IPS-11a (cell line): ENCODE results near the gene FAM240A.

Source experiments
- H3K4me3 ChIP-seq: one replicate; pipeline ENCODE4 v1.5.1; 2013; ENCODE audit warnings: low read depth, low read length, control low read depth

Gene FAM240A

DNA sequence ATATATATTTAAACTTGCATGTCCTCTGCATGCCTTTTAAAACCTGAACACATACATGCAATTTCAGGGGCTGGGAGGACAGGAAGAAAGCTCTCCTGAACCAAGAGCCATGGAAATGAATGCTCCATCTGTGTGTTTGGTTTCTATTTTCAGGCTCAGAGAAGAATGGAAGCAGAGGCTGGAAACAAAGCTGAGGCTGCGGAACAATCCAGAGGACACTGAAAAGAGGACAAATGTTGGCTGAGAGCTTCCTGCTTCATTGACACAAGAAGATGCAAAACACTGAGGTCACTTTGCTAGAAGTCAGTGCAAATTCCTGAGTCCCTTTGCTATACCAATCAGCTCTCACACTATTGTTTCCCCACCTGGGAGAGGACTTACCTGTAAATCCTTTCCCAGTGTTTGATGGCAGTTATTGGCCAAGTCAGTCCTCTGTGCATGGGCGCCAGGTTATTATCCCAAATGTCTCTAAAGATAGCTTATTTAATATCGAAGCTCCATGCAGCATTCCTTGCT, 12.7 kb downstream of the FAM240A start:
- H3K4me3 ChIP-seq = no peak overlapping the region

DNA sequence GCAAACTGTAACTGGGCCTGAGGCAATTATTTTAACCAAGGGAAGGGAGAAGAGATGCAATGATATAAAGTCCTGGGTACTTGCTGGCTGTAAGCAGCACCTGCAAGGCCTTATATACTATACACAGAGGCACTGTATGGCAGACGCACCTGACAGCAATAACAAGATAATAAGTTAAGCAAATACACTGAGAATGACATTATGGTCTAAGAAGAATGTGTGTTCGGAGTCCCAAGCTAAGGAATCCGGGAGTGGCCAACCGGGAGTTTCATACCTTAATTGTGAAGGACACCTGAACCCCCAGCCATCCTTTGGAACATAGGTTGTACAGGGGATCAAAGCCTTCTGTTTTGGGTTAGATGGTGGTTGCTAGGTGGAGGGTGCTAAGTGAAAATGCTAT, 13.7 kb downstream of the FAM240A start:
- no peak overlapping the region for H3K4me3 ChIP-seq

DNA sequence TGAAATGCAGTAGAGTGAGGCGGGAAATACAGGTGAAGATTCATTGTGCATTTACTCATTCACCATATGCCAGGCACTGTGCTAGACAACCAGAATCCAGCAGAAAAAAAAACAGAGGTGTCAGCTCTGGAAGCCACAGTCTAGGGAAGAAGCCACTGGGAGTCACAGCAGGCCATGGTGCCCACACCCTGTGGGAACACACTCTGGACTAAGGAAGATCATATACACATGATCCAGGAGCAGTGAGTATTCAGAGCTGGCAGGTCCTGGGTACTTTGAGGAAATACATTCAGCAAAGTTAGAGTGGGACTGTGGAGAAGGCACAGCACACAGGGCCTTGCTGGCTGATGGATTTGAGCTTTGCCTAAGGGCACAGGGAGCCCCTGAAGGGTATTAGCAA, 14.8 kb downstream of the FAM240A start:
- no peak overlapping the region for H3K4me3 ChIP-seq

DNA sequence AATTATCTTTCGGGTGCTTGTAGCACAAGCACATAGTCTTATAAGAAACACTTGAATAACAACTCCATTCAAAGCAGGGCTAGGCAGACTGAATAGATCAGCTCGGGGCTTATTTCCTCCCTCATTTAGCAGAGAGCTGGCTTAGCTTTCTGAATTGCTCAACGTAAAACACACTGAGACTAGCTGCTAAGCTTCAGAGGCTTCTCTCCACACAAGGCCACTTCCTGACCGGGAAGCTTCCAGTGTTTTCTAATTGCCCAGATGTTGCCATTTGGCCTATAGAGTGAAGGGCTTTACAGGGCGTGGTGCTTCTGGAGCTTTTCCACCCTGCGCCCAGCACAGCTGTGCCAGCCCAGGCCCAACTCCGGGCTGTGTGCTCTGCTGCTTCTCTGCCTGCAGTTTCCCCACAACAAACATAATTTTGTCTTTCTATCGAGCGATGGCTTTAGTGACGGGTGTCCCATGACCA, 16.6 kb downstream of the FAM240A start:
- no peak overlapping the region for H3K4me3 ChIP-seq

DNA sequence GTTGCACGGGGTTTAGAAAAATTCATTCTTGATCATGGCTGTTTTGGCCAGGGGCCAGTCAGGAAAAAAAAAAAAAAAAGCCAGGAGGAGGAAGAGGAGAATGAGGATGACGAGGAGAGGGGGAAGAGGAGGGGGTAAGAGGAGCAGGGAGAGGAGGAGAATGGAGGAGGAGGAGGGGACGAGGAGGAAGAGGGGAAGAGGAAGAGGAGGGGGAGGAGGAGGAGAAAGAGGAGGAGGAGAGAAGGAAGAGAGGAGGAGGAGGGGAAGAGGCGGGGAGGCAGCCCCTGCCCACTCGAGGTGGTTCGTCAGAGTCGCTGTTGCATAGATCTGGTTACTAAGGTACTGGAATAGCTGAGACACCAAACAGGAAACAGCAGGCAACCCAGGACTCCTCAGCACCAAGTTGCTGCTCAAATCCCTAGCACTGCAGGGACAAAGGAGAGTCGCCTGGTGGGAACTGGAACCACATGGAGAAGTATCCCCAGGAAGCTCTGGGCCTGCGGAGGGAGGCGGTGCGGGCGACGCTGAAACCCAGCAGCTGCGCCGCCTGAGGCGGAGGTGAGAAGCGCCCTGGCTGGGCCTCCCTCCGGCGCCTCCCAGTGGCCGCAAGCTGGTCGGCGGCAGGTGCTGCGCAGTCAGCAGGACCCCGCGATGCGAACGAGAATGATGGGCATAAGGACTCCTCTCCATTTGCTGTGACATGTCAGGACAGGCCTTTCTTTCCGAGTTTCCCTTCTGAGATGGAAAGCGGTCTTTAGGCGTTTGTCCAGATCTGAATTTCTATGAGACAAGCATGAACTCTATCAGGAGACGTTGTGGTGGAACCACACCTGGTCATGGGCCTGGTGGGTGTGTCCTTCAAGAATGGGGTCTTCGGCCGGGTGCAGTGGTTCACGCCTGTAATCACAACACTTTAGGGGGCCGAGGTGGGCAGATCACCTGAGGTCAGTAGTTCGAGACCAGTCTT, 17.5 kb downstream of the FAM240A start:
- no peak overlapping the region for H3K4me3 ChIP-seq

DNA sequence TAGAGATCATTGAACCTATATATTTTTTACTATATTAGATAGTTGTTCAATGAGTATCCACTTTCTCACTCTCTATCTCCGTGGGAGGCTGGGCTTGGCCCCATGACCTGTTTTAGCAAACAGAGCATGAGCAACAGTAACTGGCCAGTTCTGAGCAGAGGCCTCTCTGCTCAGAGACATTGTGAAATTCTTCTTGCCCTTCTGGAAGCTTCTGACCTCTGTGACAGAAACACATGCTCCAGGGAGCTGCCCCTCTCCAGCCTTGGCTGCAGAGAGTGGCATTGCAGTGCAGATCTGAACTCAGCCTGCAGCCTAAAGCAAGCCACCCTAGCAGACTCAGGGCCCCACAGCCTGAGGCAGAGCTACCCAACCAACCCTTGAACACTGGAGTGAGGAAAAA, 20.5 kb downstream of the FAM240A start:
- no peak overlapping the region for H3K4me3 ChIP-seq

DNA sequence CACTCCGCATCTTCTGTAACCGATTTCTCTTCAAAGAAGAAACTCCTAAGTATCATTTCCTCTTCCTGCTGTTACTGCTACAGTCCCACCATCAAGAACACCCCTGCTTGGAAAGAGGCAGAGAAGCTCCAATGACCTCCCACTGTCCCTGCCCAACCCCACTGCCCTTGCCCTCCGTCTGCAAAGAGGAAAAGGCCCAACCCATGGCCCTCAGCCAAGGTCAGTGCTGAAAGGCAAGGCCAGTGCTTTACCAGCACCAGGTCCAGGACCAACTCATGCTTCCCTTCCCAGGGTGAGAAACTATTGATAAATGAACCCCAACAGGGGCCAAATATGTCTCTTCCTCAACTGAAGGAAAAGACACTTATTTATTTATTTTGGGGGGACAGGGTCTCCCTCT, 22.5 kb downstream of the FAM240A start:
- no peak overlapping the region for H3K4me3 ChIP-seq

DNA sequence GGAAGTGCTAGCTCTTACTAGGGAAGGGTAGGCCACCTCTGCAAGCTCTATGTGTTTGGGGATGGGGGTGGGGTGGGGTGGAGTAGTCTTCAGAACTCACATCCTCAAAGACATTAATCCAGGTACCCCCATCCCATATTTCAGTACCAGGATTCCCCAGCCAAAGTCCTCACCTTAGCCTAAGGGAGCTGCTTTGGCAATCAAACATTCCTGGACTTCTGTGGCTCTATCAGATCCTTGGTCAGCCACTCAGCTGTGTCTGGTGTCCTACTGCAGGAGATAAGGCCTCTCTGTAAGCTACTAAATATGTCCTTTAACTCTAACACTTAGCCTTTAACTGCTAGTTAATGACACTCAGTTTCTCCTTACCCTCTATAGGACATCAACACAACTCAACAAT, 26.9 kb downstream of the FAM240A start:
- no peak overlapping the region for H3K4me3 ChIP-seq

DNA sequence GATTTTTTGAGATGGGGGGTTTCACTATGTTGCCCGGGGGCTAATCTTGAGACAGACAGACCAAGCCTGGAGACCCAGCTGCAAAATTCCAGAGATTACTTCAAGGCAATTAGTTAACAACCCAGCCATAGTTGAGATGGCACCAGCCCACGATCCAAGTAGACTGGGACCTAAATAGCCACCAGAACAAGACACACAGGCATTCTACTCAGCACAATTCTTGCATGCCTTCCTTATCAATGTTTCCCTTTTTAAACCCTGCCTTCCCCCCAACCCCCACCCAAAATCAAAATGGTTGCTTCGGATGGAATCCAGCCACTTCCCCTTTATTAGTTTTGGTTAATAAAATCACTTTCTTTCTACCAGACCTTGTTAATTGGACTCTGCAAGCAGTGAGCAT, 28.6 kb downstream of the FAM240A start:
- H3K4me3 ChIP-seq = no peak overlapping the region

DNA sequence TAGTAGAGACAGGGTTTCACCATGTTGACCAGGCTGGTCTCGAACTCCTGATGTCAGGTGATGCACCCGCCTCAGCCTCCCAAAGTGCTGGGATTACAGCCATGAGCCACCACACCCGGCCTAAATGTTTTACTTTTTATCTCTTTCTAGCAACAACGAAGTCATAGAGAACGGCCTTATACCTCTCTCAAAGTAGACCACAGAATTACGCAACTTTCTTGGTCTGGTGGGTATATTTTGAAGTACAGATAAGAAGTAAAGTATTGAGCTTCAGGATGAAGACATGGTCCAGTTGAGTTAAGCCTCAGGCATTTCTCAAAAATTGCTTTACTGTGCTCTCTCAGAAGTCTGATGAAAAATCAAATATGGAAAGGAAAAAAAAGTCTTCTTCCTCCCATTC, 30.6 kb downstream of the FAM240A start:
- no peak overlapping the region for H3K4me3 ChIP-seq

DNA sequence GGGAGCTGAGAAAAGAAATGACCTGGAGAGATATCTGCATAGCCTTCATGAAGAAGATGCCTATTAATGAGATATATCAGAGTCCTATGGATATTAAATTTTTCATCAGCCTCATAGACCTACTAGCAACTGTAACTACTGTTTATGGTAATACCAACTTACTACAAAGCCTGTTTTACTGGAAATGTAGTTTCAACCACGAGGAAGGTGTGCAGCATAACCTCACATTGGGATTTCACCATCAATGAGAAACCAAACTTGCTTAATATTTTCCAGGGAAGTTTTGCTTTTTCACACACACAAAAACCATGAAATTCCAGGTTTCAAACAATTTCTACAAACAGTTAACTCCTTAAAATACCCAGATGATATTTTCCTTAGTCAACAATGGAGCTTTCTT, 31.4 kb downstream of the FAM240A start:
- no peak overlapping the region for H3K4me3 ChIP-seq

DNA sequence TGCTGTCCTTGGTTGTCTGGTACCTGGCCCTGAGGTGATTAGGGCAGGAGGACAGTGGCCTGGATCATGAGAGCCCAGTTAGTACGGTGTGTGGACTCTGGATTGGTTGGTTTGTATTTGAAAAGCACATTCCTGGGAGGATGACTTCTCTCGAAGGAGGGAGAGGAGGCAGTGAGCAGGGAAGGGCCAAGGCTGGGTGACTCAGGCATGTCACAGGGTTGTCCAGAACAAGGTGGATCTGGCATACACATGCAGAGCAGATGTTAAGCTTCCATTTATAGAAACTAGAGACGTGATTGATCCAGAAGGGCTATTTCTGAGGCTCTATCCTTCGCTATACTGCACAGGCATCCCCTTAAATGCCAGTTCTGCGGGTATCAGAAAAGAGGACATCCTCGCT, 34.4 kb downstream of the FAM240A start:
- H3K4me3 ChIP-seq = no peak overlapping the region

DNA sequence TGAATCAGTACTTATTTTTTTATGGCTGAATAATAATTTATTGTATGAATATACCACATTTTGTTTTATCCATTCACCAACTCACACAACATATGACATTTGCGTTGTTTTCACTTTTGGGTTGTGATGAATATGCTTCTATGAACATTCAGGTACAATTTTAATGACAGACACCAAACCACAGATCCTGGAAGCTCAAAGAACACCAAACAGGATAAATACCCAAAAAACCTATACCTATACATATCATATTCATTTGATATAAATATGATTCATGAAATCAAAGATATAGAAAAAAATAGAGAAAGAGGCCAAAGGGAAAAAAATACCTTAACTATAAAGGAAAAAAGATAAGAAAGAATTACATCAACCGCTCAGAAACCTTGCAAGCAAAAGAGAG, 35.8 kb downstream of the FAM240A start:
- no peak overlapping the region for H3K4me3 ChIP-seq

DNA sequence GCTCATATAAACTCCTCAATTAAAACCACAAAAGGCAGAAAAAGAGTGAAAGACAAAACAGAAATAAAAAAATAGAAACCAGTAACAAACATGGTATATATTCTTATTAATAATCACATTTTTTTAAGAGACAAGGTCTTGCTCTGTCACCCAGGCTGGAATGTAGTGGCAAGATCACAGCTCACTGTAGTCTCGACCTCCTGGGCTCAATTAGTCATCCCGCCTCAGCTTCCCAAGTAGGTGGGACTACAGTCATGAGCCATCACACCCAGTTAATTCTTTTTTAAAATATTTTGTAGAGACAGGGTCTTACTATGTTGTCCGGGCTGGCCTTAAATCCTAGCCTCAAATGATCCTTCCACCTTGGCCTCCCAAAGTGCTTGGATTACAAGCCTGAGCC, 37.1 kb downstream of the FAM240A start:
- no peak overlapping the region for H3K4me3 ChIP-seq

DNA sequence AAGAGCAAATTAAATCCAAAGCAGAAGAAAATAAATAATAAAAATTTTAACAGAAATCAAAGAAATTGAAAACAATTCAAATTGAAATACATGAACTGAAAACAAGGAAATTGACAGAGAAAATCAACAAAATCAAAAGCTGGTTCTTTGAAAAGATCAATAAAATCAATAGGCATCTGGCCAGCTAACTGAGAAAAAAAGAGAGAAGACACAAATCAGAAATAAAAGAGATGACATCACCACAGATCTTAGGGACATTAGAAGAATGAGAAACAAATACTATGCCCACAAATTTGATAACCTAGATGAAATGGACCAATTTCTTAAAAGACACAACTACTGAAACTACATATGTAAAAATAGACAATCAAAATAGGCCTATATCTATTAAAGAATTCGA, 38.8 kb downstream of the FAM240A start:
- no peak overlapping the region for H3K4me3 ChIP-seq

DNA sequence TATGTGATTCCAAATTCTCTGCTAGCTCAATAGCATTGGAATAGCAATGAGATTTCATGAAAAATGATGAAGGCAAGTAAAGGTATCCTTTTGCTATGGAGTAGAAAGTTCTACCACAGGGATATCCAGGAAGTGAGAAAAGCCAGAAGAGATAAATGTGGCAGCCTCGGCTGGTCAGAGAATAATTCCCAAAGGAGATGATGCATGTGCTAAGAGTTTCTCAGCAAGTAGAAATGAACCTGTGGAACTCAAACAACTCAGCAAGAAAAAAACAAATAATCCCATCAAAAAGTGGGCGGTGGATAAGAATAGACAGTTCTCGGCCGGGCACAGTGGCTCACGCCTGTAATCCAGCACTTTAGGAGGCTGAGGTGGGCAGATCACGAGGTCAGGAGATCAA, 42.9 kb downstream of the FAM240A start:
- H3K4me3 ChIP-seq = no peak overlapping the region

DNA sequence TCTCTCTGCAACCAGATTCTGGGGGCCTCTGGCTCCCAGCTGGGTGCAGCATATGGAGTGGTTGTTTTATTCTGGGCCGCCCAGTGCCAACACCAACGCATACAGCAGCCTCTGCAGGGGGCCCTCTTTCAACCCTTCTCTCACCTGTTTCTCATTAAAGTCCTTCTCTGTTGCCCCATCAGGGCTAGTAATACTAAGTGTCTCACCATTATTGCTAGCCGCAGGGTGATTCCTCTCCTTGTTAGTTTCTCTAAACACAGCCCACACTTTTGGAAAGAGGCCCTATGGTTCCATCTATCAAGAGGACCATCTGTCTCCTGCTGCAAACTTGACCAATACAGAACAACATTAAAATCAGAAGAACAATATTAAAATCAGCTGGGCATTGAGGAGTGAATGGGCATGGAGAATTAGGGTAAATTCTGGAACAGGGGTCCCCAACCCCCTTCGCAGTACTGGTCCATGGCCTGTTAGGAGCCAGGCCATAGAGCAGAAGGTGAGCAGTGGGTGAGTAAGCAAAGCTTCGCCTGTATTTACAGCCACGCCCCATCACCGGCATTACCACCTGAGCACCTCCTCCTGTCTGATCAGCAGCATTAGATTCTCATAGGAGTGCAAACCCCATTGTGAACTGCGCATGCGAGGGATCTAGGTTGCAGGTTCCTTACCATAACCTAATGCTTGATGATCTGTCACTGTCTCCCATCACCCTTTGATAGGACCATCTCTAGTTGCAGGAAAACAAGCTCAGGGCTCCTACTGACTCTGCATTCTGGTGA, 44.6 kb downstream of the FAM240A start:
- H3K4me3 ChIP-seq = no peak overlapping the region

DNA sequence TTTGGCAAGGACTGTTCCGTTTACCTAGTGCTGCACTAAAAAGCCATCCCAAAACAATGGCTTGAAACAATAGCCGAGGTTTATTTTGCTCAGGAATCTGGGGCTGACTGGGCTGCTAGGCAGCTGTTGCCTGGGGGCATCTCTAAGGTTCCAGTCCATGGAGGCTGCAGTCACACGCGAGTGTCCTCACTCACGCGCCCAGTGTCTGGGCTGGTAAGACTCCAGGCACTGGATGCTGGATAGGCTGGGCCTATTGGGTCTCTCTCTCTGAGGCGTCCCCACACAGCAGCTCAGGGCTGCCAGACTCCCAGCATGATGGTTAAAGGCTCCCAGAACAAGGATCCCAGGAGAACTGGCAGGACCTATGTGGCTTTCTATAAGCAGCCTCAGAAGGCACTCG, 47.0 kb downstream of the FAM240A start:
- H3K4me3 ChIP-seq = no peak overlapping the region

DNA sequence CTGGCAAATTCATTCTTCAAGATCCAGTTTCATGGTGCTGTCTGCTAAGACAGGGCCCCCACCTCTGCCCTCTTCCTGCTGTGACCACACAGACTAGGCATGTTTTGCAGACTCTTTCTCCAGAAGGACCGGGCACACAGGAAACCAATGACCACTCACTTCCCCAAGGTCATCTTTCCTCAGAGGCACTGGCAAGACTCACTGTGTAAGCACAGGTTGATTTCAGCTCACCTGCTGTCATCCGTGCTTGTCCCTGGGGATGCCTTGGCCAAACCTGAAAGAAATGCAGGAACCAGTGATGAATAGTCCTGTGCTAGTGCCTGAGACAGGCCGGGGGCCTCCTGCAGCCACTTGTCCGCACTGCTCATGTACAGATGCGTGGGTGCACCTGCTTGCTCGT, 47.7 kb downstream of the FAM240A start:
- no peak overlapping the region for H3K4me3 ChIP-seq

DNA sequence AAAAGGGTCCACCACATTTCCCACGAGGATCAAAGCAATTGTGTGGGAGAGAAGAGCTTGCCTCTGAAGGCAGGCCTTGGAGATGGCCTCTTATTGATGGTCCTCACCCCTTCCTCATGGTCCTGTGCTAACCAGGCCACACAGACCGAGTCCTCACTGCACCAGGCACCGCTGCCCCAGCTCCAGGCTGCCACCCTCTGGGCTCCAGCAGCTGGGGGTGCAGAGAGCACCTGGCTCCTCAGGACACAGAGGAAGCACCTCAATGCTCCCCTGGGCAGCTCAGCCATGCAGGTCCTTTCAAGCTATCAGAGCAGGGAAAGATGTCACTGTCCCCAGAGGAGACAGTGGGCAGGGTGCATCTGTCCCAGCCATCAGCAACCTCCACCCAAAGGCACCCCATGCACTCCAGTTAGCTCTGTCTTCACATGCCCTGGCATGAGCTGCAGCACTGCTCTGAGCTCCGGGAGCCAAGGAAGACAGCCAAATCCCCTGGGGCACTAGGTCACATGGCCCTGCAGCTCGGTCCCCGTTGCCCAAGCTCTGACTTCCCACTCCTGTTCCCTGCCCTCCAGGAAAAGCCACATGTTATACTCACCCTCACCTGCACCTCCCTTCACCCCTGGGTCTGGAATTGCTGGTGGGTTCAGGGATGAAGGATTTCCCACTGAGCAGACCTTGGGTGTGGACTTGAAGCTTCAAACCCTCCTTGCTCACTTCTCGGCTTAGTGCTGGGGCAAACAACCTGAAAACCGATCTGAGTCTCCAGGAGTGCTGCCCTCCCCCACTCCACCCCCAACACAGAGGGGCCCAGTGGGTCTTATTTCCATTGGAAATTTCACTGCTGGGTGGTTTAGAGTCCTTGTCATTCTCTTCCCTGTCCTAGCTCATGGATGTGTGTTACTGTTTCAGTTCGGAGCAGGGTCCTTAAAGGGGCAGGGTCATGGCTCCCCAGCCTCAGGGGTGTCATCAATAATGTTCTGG, 48.5 kb downstream of the FAM240A start:
- no peak overlapping the region for H3K4me3 ChIP-seq
